ENCODE results near the gene ST6GALNAC6. TPM values are rescaled to one million over a fixed set of nuclear protein-coding genes. Genes with fewer than 3 reads are reported as not detected.
A peak's percentile ranks its signal among the peaks of the same experiment; 100 is the strongest.

ST6GALNAC6 gene
- total and polyA plus RNA-seq, 10 of the 15 experiments (the other 5 are each of a cell fraction or from before 2014, with no cell fraction given): 0.40 to 27.0 (median 16.8) TPM

- no peaks in the 10 kb centered on the region for H4K20me1 ChIP-seq (ENCODE audit: control insufficient read depth, insufficient read depth)
- peaks cover 15% of the 10 kb centered on the region; the same call in 2 of the 3 replicates for H3K9me3 ChIP-seq (replicated peaks; ENCODE audit: control insufficient read depth, insufficient read depth, low read length)
- H3K36me3 ChIP-seq (ENCODE audit: control insufficient read depth in 2 of 2, insufficient read depth in 2 of 2, low read length in 1 of 2): peaks cover 13 to 16% of the 10 kb centered on the region in 2 experiments; a peak in 3 of 4 replicates
- DNase-seq (ENCODE audit: low read depth, low spot score) (no peak), FAIRE-seq (no peak), ATAC-seq (no peak)
- no peak overlapping the region for H3K4me3 ChIP-seq
- H3K9ac ChIP-seq (ENCODE audit: control insufficient read depth, insufficient read depth, low read length): no peak overlapping the region
- BruUV-seq (replicated peaks): no TSS peak
- intact Hi-C loops (cut with micrococcal nuclease; ENCODE audit: unreplicated experiment): no loop called here
- H3K27me3 ChIP-seq (replicated peaks in 1 of 2; ENCODE audit: control insufficient read depth in 2 of 2, insufficient read depth in 2 of 2, low read length in 1 of 2): no peaks in the 10 kb centered on the region
- H3K79me2 ChIP-seq (ENCODE audit: control insufficient read depth, insufficient read depth, low read length): no peaks in the 10 kb centered on the region; the same call in 1 of the 2 replicates
- H3K4me2 ChIP-seq (ENCODE audit: control insufficient read depth, insufficient read depth): no peak overlapping the region
- ChIA-PET SMC1A (ENCODE audit: uncharacterized antibody, unreplicated experiment) (interaction anchor here (0.7 kb wide), 1 partner anchor 147 kb away, joined by 3 read pairs; no protein-coding TSS in a partner anchor), POLR2A (interaction anchor here (0.6 kb wide), 1 partner anchor 148 kb away, joined by 4 read pairs; no protein-coding TSS in a partner anchor), CTCF (interaction anchor here (1.2 kb wide), 1 partner anchor 24 kb away, joined by 3 read pairs; the partner anchor contains the start of gene ST6GALNAC4), RAD21 (ENCODE audit: unreplicated experiment) (no interaction called here)
- H3K27ac ChIP-seq (ENCODE audit: control insufficient read depth, insufficient read depth): no peak overlapping the region
- H3K4me1 ChIP-seq (ENCODE audit: control insufficient read depth, insufficient read depth, low read length): peaks cover 10% of the 10 kb centered on the region
- in situ Hi-C loops (cut with MboI): no loop called here
- H2AFZ ChIP-seq (ENCODE audit: control insufficient read depth, low read depth, low read length): no peak overlapping the region
- no peak for TF ChIP-seq CREM (IDR thresholded peaks at IDR 0.05; ENCODE audit: low read depth)
- TF ChIP-seq RAD51 (IDR thresholded peaks at IDR 0.05): no peak
- no peak for TF ChIP-seq BCL11A (IDR thresholded peaks at IDR 0.05; ENCODE audit: low read depth, low read length)
- TF ChIP-seq FOS (IDR thresholded peaks at IDR 0.05; ENCODE audit: borderline replicate concordance, extremely low read depth, insufficient read length): no peak
- no peak for TF ChIP-seq ZNF24 (IDR thresholded peaks at IDR 0.05)
- no peak for TF ChIP-seq EZH2 (IDR thresholded peaks at IDR 0.05; ENCODE audit: borderline replicate concordance, control insufficient read depth, low read depth, low read length)
- TF ChIP-seq MYC (IDR thresholded peaks at IDR 0.05; ENCODE audit: insufficient read depth, insufficient read length, insufficient replicate concordance, low read length, severe bottlenecking): no peak
- 94% methylated on average over 4 of the region's 4 CpGs for WGBS (ENCODE audit: insufficient coverage, insufficient replicate concordance, low lambda C conversion rate, missing lambda C conversion rate)
Measured at GRCh38 chr9:127893392-127893791, 6.0 kb downstream of the ST6GALNAC6 start.

GRCh38 chr9:127892831-127893230, 6.6 kb downstream of the ST6GALNAC6 start:
- no peak for ATAC-seq
- CTCF ChIA-PET: interaction anchor here (1.2 kb wide), 1 partner anchor 24 kb away, joined by 3 read pairs; the partner anchor contains the start of gene ST6GALNAC4
- intact Hi-C loops (cut with micrococcal nuclease; ENCODE audit: unreplicated experiment): no loop called here
- in situ Hi-C loops (cut with MboI): no loop called here
- WGBS (ENCODE audit: insufficient coverage, insufficient replicate concordance, low lambda C conversion rate, missing lambda C conversion rate): 98% methylated on average over 6 of the region's 6 CpGs
- Histone ChIP-seq H3K27ac (ENCODE audit: control insufficient read depth, insufficient read depth) (no peak overlapping the region), H3K4me1 (ENCODE audit: control insufficient read depth, insufficient read depth, low read length) (peaks cover 7% of the 10 kb centered on the region), H3K9me3 (replicated peaks; ENCODE audit: control insufficient read depth, insufficient read depth, low read length) (peaks cover 15% of the 10 kb centered on the region; the same call in 2 of the 3 replicates), H3K4me3 (no peak overlapping the region), H4K20me1 (ENCODE audit: control insufficient read depth, insufficient read depth) (no peaks in the 10 kb centered on the region), H3K79me2 (ENCODE audit: control insufficient read depth, insufficient read depth, low read length) (no peaks in the 10 kb centered on the region; the same call in 1 of the 2 replicates), H3K4me2 (ENCODE audit: control insufficient read depth, insufficient read depth) (no peak overlapping the region), H3K27me3 (replicated peaks in 1 of 2; ENCODE audit: control insufficient read depth in 2 of 2, insufficient read depth in 2 of 2, low read length in 1 of 2) (no peaks in the 10 kb centered on the region), H3K9ac (ENCODE audit: control insufficient read depth, insufficient read depth, low read length) (no peak overlapping the region), H3K36me3 (ENCODE audit: control insufficient read depth in 2 of 2, insufficient read depth in 2 of 2, low read length in 1 of 2) (peaks cover 13 to 16% of the 10 kb centered on the region in 2 experiments; a peak in 3 of 4 replicates), H2AFZ (ENCODE audit: control insufficient read depth, low read depth, low read length) (no peak overlapping the region)
- TF ChIP-seq NFXL1 (IDR thresholded peaks at IDR 0.05; ENCODE audit: borderline replicate concordance): peak; percentile 71; the same call in 1 of the 2 replicates
- no peak for TF ChIP-seq JUND (IDR thresholded peaks at IDR 0.05; ENCODE audit: low read depth, low read length)
- TF ChIP-seq SREBF2 (IDR thresholded peaks at IDR 0.05; ENCODE audit: low read length): no peak
- TF ChIP-seq CBX5 (IDR thresholded peaks at IDR 0.05; ENCODE audit: low read depth): peak; percentile 79; the same call in 1 of the 2 replicates
- BruUV-seq (replicated peaks): no TSS peak
- DNase-seq (ENCODE audit: low read depth, low spot score): no peak
- SMC1A ChIA-PET (ENCODE audit: uncharacterized antibody, unreplicated experiment): interaction anchor here (0.7 to 1.4 kb wide), 2 partner anchors 23 to 148 kb away, joined by 3 read pairs; no protein-coding TSS in a partner anchor
- FAIRE-seq: no peak
- POLR2A ChIA-PET: interaction anchor here (0.6 kb wide), 1 partner anchor 148 kb away, joined by 4 read pairs; no protein-coding TSS in a partner anchor
- RAD21 ChIA-PET (ENCODE audit: unreplicated experiment): no interaction called here

All from GM12878 (cell line).